ENCODE results near the gene TMPRSS2. TPM values are rescaled to one million over a fixed set of nuclear protein-coding genes. Genes with fewer than 3 reads are reported as not detected.

Gene TMPRSS2
- total and polyA plus RNA-seq, 2 donors (not counting 3 experiments of a cell fraction or from before 2014, with no cell fraction given) = not detected

- no peaks in the 10 kb centered on the region for H3K9me3 ChIP-seq (replicated peaks; ENCODE audit: control insufficient read depth, insufficient read depth, low read length)
- CTCF ChIA-PET = interaction anchor here (1.3 kb wide), 1 partner anchor 10 kb away, joined by 4 read pairs; no protein-coding TSS in a partner anchor
- H3K79me2 ChIP-seq (ENCODE audit: control insufficient read depth, insufficient read depth, low read length) = no peaks in the 10 kb centered on the region
- H3K4me3 ChIP-seq (replicated peaks in 1 of 3; ENCODE audit: insufficient read depth in 1 of 3, low read depth in 1 of 3, low read length in 3 of 3) = no peak overlapping the region
- TF ChIP-seq POLR2AphosphoS5 (IDR thresholded peaks at IDR 0.05; ENCODE audit: insufficient read depth, low read depth, low read length) = no peak
- TF ChIP-seq, protein P1, sequence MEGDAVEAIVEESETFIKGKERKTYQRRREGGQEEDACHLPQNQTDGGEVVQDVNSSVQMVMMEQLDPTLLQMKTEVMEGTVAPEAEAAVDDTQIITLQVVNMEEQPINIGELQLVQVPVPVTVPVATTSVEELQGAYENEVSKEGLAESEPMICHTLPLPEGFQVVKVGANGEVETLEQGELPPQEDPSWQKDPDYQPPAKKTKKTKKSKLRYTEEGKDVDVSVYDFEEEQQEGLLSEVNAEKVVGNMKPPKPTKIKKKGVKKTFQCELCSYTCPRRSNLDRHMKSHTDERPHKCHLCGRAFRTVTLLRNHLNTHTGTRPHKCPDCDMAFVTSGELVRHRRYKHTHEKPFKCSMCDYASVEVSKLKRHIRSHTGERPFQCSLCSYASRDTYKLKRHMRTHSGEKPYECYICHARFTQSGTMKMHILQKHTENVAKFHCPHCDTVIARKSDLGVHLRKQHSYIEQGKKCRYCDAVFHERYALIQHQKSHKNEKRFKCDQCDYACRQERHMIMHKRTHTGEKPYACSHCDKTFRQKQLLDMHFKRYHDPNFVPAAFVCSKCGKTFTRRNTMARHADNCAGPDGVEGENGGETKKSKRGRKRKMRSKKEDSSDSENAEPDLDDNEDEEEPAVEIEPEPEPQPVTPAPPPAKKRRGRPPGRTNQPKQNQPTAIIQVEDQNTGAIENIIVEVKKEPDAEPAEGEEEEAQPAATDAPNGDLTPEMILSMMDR (IDR thresholded peaks at IDR 0.05; ENCODE audit: extremely low read depth in 1 of 2, insufficient read depth in 1 of 2, low read depth in 1 of 2, low read length in 2 of 2) = no peak
- no peak for TF ChIP-seq EZH2 (IDR thresholded peaks at IDR 0.05; ENCODE audit: borderline replicate concordance, low read depth, low read length, severe bottlenecking)
- no peak for TF ChIP-seq MAX (IDR thresholded peaks at IDR 0.05; ENCODE audit: insufficient read depth, insufficient read length)
- TF ChIP-seq FOS (IDR thresholded peaks at IDR 0.05; ENCODE audit: borderline replicate concordance, insufficient read depth, low read length) = no peak
- TF ChIP-seq MYC (IDR thresholded peaks at IDR 0.05; ENCODE audit: low read depth, low read length) = no peak
- no peak for TF ChIP-seq POLR2A (IDR thresholded peaks at IDR 0.05; ENCODE audit: low read depth, low read length)
- TF ChIP-seq JUN (IDR thresholded peaks at IDR 0.05; ENCODE audit: borderline replicate concordance, insufficient read depth, insufficient read length, low read depth) = no peak
- TF ChIP-seq GATA2 (IDR thresholded peaks at IDR 0.05; ENCODE audit: insufficient read depth, insufficient read length, low read depth, low read length) = no peak
- FAIRE-seq (no peak), DNase-seq (ENCODE audit: low read depth, low spot score) (no peak)
- intact Hi-C loops (cut with micrococcal nuclease) = no loop called here
- POLR2A ChIA-PET = no interaction called here
- H3K27ac ChIP-seq (ENCODE audit: insufficient read depth, low read depth, low read length) = no peak overlapping the region
- H3K4me2 ChIP-seq (ENCODE audit: insufficient read depth, low read length) = no peak overlapping the region
- BruUV-seq (replicated peaks) = no TSS peak
- dilution Hi-C loops (cut with MboI; ENCODE audit: extremely low pct_ligation_motif_present, low sequenced_read_pairs) = no loop called here
- H3K36me3 ChIP-seq (ENCODE audit: control insufficient read depth in 2 of 2, extremely low read depth in 1 of 2, insufficient read depth in 2 of 2, low read length in 2 of 2) = no peaks in the 10 kb centered on the region
- H3K9me1 ChIP-seq (replicated peaks; ENCODE audit: control insufficient read depth, extremely low read depth, insufficient read depth, low read length) = no peaks in the 10 kb centered on the region
- H2AFZ ChIP-seq (ENCODE audit: low read depth, low read length) = no peak overlapping the region
- H3K4me1 ChIP-seq (ENCODE audit: control insufficient read depth, extremely low read depth, insufficient read depth, low read length) = no peaks in the 10 kb centered on the region
- H4K20me1 ChIP-seq (replicated peaks; ENCODE audit: control insufficient read depth, extremely low read depth, insufficient read depth, low read length) = no peaks in the 10 kb centered on the region
- H3K9ac ChIP-seq (replicated peaks; ENCODE audit: extremely low read depth, insufficient read depth, low read length) = no peak overlapping the region
- no peaks in the 10 kb centered on the region for H3K27me3 ChIP-seq (ENCODE audit: control insufficient read depth in 2 of 2, insufficient read depth in 2 of 2, low read length in 2 of 2)
Measured at GRCh38 chr21:41418956-41419680, 88.8 kb downstream of the TMPRSS2 start.

Measured in endothelial cell of umbilical vein (primary cell).